Activated naive CD8-positive, alpha-beta T cell (primary cell): ENCODE measurements around the gene ELOVL6.
A peak's percentile ranks its signal among the peaks of the same experiment; 100 is the strongest.
"Not testable (repeated sequence)": the region's sequence is repeated elsewhere in the genome, so short reads cannot be mapped to it uniquely, and the experiment has no call there.

Experiments used
- H3K27ac Mint-ChIP-seq: one replicate; pipeline ENCODE4 v1.8.0; 2021; ENCODE audit warnings: mixed read lengths
- H3K27me3 Mint-ChIP-seq: one replicate; pipeline ENCODE4 v1.8.0; 2021; ENCODE audit warnings: mixed read lengths
- H3K36me3 Mint-ChIP-seq: one replicate; pipeline ENCODE4 v1.8.0; 2021; ENCODE audit warnings: mixed read lengths
- H3K4me1 Mint-ChIP-seq: one replicate; pipeline ENCODE4 v1.8.0; 2021; ENCODE audit warnings: low read depth, mixed read lengths
- H3K4me3 Mint-ChIP-seq: one replicate; pipeline ENCODE4 v1.8.0; 2021; ENCODE audit warnings: mild to moderate bottlenecking, mixed read lengths
- H3K9me3 Mint-ChIP-seq: one replicate; pipeline ENCODE4 v1.8.0; 2021; ENCODE audit warnings: low read depth, mixed read lengths

Gene ELOVL6

DNA sequence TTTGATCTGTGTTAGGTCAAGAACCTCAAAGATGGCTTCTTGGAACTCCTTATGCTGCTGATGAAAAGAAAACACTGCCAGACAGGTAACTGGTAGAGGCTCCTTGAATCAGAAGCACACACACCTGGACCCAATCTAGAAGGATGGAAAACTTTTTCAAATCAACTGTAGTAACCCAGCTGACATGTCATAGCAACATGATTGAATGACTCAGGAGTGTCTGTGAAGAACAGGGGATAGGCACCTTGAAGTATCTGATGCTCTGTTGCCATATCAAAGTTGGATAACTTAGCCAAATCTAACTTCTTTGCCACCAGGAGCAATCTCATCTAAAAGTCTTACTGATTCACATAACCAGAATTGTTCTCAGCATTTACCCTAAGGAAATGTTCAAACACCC is 98.8 kb downstream of the ELOVL6 start:
- Mint-ChIP-seq H3K27me3 (no peaks in the 10 kb centered on the region), H3K36me3 (peaks cover 3% of the 10 kb centered on the region), H3K27ac (no peak overlapping the region), H3K4me3 (no peak overlapping the region), H3K4me1 (no peaks in the 10 kb centered on the region), H3K9me3 (no peaks in the 10 kb centered on the region)

DNA sequence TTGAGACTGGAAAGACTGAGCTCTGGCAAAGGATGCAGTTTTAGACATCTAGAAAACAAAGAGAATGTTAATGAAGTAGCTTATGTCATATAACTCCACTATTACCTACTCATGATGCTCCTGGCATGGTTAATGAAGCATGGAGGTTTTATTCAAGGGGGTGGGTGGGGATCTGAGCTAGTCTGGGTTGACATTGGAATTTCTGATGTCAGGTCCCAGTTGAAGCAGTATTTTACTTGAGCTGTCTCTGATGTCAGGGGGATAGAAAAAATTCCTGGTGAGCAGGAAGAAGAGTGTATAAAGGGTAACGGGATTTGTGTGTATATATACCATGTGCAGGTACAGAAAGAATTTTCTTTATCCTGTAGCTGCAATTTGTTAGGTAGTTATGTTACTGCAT is 102.0 kb downstream of the ELOVL6 start:
- H3K4me3 Mint-ChIP-seq: no peak overlapping the region
- H3K4me1 Mint-ChIP-seq: peaks cover 3% of the 10 kb centered on the region
- H3K9me3 Mint-ChIP-seq: no peaks in the 10 kb centered on the region
- no peaks in the 10 kb centered on the region for H3K36me3 Mint-ChIP-seq
- H3K27ac Mint-ChIP-seq: no peak overlapping the region
- H3K27me3 Mint-ChIP-seq: no peaks in the 10 kb centered on the region

DNA sequence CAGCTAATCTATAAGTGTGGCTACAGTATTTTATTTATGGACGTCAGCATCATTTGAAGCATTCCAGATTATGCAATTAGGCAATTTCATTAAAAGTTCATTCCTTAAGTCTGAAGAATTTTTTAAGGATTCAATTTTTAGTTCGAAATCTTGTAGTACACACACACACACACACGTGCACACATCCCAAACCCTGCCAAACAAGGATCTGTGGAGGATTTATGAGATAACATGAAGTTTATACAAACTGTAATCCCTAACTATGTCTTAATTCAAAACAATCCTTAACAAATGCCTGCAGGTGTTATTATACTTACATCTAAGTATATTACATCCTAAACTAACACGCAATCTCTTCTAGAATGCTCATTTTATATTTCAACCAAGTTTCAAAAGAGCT is 105.8 kb downstream of the ELOVL6 start:
- Mint-ChIP-seq H3K4me1 (peaks cover 27% of the 10 kb centered on the region), H3K27ac (no peak overlapping the region), H3K36me3 (no peaks in the 10 kb centered on the region), H3K27me3 (no peaks in the 10 kb centered on the region), H3K4me3 (no peak overlapping the region), H3K9me3 (peaks cover 6% of the 10 kb centered on the region)

DNA sequence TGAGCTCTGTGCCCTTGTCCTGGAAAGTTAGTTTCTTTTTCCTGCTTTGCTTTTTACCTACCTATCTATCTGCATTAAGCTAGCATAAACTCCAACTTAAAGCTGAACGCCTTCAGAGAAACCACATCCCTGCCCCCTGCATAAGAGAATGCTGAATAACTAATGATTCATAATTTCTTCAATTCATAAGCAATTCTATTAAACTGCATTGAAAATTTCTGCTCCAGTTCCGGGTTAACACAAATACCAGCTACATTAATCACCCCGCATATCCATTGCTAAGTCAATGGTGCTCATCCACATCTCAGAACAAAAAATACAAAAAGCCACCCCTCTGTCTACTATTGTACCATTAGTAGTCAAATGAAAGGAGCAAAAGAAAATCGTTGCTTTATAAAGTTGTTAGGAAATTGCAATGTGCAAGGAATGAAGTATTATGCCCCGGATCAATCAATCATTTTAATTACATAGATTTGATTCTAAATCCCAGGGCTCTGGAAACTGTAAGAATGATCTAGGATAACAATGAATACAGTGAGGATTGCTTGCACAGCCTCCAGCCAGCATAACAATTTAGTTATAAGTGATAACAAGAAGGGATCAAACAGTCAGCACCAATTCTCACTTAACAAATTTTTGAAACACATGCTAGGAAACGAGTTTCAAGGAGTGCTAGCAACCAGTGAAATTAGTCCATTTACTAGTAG is 106.8 kb downstream of the ELOVL6 start:
- Mint-ChIP-seq H3K9me3 (peaks cover 6% of the 10 kb centered on the region), H3K27ac (peak overlapping the region; percentile 41), H3K4me3 (no peak overlapping the region), H3K4me1 (peaks cover 33% of the 10 kb centered on the region), H3K27me3 (no peaks in the 10 kb centered on the region), H3K36me3 (no peaks in the 10 kb centered on the region)

DNA sequence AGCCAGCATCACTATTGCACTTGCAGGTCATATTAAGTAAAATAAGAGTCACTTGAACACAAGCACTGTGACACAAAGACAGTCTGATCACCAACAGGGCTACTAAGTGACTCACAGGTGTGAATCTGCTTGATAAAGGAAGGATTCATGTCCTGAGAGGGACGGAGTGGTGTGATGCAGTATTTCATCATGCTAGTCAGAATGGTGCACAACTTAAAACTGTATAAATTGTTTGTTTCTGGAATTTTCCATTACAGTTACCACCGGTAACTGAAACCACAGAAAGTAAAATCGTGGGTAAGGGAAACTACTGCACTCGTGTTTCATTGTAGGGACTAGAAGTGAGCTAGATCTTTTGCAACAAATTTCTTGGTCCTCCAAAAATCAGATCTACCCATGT is 109.7 kb downstream of the ELOVL6 start:
- Mint-ChIP-seq H3K27ac (peak overlapping the region; percentile 94), H3K4me3 (peak overlapping the region; percentile 21)

DNA sequence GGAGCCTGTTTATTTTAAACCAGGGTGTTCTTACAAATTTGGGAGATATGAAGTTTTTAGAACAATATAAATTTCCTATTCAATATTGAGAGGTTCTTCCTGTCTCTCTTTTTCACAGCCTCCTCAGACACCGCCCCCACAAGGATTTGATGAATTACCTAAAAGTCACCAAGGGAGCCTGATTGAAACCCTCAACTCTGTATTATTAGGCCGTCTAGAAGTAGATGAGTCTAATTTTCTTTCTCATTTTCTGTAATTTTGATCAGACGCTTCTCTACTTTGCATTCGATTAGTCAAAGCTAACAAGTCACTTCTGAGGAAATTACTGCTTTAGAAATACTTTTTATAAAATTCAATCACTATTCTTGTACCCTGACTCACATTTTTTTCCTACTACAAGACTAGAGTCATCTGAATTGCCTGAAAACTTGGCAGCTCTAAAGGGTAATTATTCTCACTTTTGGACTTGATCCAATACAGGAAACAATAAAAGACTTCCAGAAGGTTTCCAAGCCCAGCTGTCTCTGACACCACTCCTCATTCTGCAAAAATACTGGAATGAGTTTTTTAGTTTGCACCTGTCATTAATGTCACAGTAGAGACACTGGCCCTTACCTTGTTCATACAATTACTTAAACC is 111.2 kb downstream of the ELOVL6 start:
- Mint-ChIP-seq H3K27ac (peak overlapping the region; percentile 62), H3K9me3 (peaks cover 6% of the 10 kb centered on the region), H3K4me3 (no peak overlapping the region), H3K36me3 (no peaks in the 10 kb centered on the region), H3K27me3 (no peaks in the 10 kb centered on the region), H3K4me1 (peaks cover 48% of the 10 kb centered on the region)

More for the DNA sequence above, 109.7 kb downstream of the ELOVL6 start:
- Mint-ChIP-seq H3K9me3 (peaks cover 6% of the 10 kb centered on the region), H3K4me1 (peaks cover 48% of the 10 kb centered on the region), H3K36me3 (no peaks in the 10 kb centered on the region), H3K27me3 (no peaks in the 10 kb centered on the region)

DNA sequence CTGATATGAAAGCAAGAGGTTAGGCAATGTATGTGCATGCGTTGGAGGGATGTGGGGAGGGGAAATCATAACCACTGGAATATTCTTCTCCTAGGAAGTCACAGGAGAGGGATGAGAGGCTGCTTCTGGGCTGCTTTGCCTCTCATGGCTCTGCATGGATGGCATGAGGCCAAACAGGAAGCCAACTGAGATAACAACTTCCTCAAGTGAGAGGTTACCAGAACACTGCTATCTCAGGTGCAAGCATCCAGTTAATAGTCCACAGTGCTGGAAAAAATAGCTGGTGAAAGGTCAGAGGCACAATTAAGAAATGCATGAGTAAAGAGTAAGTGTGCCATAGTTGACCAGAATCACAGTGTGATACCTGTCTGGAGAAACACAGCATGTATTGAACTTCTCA is 113.3 kb downstream of the ELOVL6 start:
- Mint-ChIP-seq H3K4me3 (no peak overlapping the region), H3K27ac (peak overlapping the region; percentile 35), H3K9me3 (peaks cover 6% of the 10 kb centered on the region), H3K36me3 (no peaks in the 10 kb centered on the region), H3K4me1 (peaks cover 43% of the 10 kb centered on the region), H3K27me3 (no peaks in the 10 kb centered on the region)

DNA sequence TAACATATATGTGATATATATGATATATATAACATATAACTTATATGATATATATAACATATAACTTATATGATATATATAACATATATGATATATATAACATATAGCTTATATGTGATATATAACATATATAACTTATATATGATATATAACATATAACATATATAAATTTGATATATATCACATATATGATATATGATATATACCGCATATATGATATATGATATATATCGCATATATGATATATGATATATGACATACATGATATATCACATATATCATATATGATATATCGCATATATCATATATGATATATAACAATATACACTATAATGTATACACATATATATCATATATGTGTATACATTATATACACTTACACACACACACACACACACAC is 114.3 kb downstream of the ELOVL6 start:
- no peaks in the 10 kb centered on the region for H3K27me3 Mint-ChIP-seq

DNA sequence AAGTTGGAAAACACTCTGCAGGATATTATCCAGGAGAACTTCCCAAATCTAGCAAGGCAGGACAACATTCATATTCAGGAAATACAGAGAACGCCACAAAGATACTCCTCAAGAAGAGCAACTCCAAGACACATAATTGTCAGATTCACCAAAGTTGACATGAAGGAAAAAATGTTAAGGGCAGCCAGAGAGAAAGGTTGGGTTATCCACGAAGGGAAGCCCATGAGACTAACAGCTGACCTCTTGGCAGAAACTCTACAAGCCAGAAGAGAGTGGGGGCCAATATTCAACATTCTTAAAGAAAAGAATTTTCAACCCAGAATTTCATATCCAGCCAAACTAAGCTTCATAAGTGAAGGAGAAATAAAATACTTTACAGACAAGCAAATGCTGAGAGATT is 120.3 kb downstream of the ELOVL6 start:
- H3K4me1 Mint-ChIP-seq, H3K27ac Mint-ChIP-seq, H3K27me3 Mint-ChIP-seq, H3K4me3 Mint-ChIP-seq, H3K9me3 Mint-ChIP-seq, H3K36me3 Mint-ChIP-seq: not testable (repeated sequence)

More for the DNA sequence above, 114.3 kb downstream of the ELOVL6 start:
- Mint-ChIP-seq H3K36me3 (no peaks in the 10 kb centered on the region), H3K4me3 (no peak overlapping the region), H3K9me3 (peaks cover 3% of the 10 kb centered on the region), H3K4me1 (peaks cover 34% of the 10 kb centered on the region), H3K27ac (no peak overlapping the region)

DNA sequence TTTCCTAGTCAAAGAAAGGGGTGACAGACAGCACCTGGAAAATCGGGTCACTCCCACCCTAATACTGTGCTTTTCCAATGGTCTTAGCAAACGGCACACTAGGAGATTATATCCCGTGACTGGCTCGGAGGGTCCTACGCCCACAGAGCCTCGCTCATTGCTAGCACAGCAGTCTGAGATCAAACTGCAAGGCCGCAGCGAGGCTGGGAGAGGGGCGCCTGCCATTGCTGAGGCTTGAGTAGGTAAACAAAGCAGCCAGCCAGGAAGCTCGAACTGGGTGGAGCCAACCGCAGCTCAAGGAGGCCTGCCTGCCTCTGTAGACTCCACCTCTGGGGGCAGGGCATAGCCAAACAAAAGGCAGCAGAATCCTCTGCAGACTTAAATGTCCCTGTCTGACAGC is 121.6 kb downstream of the ELOVL6 start:
- H3K27me3 Mint-ChIP-seq, H3K9me3 Mint-ChIP-seq, H3K4me3 Mint-ChIP-seq, H3K27ac Mint-ChIP-seq, H3K36me3 Mint-ChIP-seq, H3K4me1 Mint-ChIP-seq: not testable (repeated sequence)

DNA sequence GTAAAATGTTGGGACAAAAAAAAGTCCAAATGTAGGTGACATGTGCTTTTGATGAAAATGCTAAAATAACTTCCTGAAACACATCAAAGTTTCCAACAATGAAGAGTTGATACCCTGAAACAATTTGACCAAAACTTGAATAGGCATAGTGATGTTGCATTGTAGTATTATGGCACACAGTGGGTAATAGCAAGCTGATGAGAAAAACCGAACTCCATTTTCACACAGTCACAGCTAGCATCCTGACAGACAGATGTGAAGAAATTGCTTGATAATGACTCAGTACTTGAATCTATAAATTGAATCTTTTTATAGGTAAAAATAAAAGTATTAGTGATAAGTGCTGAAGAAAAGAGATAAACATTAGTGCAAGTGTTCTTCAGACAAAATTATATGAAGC is 122.5 kb downstream of the ELOVL6 start:
- peaks cover 2% of the 10 kb centered on the region for H3K4me1 Mint-ChIP-seq
- peaks cover 3% of the 10 kb centered on the region for H3K36me3 Mint-ChIP-seq
- no peak overlapping the region for H3K27ac Mint-ChIP-seq
- H3K9me3 Mint-ChIP-seq: no peaks in the 10 kb centered on the region
- H3K4me3 Mint-ChIP-seq: no peak overlapping the region
- no peaks in the 10 kb centered on the region for H3K27me3 Mint-ChIP-seq

DNA sequence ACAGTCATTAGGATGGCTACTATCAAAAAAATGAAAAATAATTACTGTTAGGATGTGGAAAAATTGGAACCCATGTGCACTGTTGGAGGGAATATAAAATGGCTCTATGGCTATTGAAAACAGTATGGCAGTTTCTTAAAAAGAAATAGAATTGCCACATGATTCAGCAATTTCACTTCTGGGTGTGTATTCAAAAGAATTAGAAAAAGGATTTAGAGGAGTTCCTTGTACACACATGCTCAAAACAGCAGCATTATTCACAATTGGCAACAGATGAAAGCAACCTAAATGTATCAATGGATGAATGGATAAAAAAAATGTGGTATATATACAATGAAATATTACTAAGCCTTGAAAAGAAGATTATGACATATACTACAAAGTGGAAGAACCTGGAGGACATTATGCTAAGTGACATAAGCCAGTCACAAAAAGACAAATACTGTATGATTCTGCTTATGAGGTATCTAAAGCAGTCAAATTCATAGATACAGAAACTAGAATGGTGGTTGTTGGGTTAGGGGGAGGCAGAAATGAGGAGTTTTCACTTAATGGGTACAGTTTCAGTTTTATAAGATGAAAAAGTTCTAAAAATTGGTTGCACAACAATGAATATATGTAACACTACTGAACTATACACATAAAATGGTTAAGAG is 123.2 kb downstream of the ELOVL6 start:
- Mint-ChIP-seq H3K36me3 (peaks cover 3% of the 10 kb centered on the region), H3K27ac (no peak overlapping the region), H3K27me3 (no peaks in the 10 kb centered on the region), H3K4me1 (peaks cover 2% of the 10 kb centered on the region), H3K9me3 (no peaks in the 10 kb centered on the region), H3K4me3 (no peak overlapping the region)

DNA sequence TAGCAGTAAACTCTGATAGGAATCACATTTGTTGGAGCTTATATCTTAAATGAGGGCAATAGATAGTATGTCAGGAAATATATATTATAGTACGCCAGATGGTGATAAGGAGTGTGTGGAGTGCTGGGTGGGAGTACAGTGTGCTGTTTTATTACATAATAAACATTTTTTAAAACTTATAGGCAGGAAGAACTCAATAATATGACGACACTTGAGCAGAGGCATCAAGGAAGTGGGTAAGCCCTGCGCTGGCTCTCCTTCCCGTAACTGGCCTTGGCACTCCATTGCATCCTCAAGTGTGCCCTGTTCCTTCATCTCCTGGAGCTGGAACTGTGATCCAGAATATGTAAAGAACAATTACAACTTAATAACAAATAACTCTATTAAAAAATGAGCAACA is 123.8 kb downstream of the ELOVL6 start:
- Mint-ChIP-seq H3K4me3 (no peak overlapping the region), H3K4me1 (peaks cover 2% of the 10 kb centered on the region), H3K27me3 (no peaks in the 10 kb centered on the region), H3K36me3 (peaks cover 3% of the 10 kb centered on the region), H3K9me3 (no peaks in the 10 kb centered on the region), H3K27ac (no peak overlapping the region)

DNA sequence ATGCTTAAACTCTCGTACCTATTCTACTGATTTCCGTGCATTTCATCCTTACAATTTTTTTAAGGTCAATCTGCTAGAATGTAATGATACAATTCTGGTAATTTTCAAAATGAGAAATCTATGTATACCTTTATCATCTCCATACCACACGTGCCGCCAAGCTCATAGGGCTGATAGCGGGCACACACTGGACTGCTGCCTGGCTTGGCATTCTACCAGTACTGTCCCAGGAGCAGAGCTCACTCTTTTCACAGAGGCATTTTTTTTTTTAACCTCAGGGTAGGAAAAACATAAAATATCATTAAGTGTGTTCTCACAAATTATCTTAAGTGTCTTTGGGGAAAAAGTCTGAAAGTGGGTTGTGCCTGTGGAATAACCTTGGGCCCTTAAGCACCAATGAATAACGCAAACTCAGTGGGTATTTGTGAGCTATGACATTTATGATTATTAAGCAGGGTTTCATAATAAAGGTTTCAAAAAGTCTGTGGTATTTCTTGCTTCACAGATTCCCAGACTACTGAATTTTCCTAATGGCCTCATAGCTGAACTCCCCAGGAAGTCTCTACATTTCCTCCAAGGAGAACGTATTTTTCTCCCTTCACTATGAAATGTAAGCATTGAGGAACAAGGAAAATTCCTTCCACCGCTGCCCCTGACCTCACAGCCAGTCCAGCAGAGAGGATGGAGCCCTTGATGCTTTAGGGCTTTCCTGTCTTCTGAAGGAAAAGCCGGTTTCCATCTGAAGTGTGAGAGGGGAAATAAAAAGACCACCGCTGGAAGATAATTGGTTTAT is 125.2 kb downstream of the ELOVL6 start:
- no peak overlapping the region for H3K27ac Mint-ChIP-seq
- H3K36me3 Mint-ChIP-seq: peaks cover 3% of the 10 kb centered on the region
- H3K27me3 Mint-ChIP-seq: no peaks in the 10 kb centered on the region
- H3K9me3 Mint-ChIP-seq: no peaks in the 10 kb centered on the region
- peaks cover 2% of the 10 kb centered on the region for H3K4me1 Mint-ChIP-seq
- H3K4me3 Mint-ChIP-seq: no peak overlapping the region

DNA sequence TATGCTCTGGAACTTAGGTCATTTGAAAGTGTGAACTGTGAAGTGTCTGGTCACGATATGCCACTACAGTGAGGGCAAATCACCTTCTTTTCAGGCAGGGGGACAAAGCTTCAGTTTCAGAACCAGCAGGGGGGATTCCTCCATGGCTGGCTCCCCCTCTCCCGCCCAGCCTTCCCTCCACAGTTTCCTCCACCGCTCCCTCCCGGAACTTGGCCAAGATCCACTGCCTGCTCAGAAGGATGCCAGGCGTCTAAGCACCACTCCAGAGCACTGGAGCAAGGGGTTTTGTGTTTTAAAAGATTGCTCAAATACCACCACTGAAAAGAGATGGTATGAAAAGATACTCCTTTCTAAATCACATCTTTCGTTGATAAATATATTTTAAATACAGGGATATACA is 126.9 kb downstream of the ELOVL6 start:
- H3K4me3 Mint-ChIP-seq: no peak overlapping the region
- peaks cover 3% of the 10 kb centered on the region for H3K36me3 Mint-ChIP-seq
- H3K27ac Mint-ChIP-seq: no peak overlapping the region
- H3K9me3 Mint-ChIP-seq: no peaks in the 10 kb centered on the region
- no peaks in the 10 kb centered on the region for H3K27me3 Mint-ChIP-seq
- H3K4me1 Mint-ChIP-seq: peaks cover 2% of the 10 kb centered on the region
